Activated T-cell treated with anti-CD3 and anti-CD28 coated beads, Interleukin-2, amount 50 U/mL, for 4 hours (primary cell): ENCODE data around the gene MKLN1. TPM values are rescaled to one million over a fixed set of nuclear protein-coding genes. Genes with fewer than 3 reads are reported as not detected.
"Not testable (repeated sequence)": the region's sequence is repeated elsewhere in the genome, so short reads cannot be mapped to it uniquely, and the experiment has no call there.

Source experiments
- ATAC-seq, 2 donors: fragments of 200-7000 bp; cut with Tn5 transposase; one replicate each; pipeline ENCODE4 v1.10.0; 2021
- DNase-seq: peaks from one replicate; pipeline ENCODE4 v3.0.0-alpha.2; 2020
- H3K27me3 Mint-ChIP-seq: one replicate; pipeline ENCODE4 v1.8.0; 2021; ENCODE audit warnings: low read depth, mixed read lengths
- H3K36me3 Mint-ChIP-seq: one replicate; pipeline ENCODE4 v1.8.0; 2022; ENCODE audit warnings: mixed read lengths; ENCODE audit not compliant: insufficient read depth
- H3K4me1 Mint-ChIP-seq: one replicate; pipeline ENCODE4 v1.8.0; 2021; ENCODE audit warnings: low read depth, mixed read lengths
- H3K4me3 Mint-ChIP-seq: one replicate; pipeline ENCODE4 v1.8.0; 2021; ENCODE audit warnings: mild to moderate bottlenecking, moderate library complexity, mixed read lengths
- H3K9me3 Mint-ChIP-seq: one replicate; pipeline ENCODE4 v1.8.0; 2021; ENCODE audit warnings: mixed read lengths
- total RNA-seq, 3 donors: library from RNA; stranded (reverse); gene quantifications; one replicate each; pipeline ENCODE4 v1.2.1, GENCODE V29; 2021

MKLN1 gene
- total RNA-seq, 3 donors from 2014 or later, result 26.7 to 29.6 (median 28.8) TPM

DNA sequence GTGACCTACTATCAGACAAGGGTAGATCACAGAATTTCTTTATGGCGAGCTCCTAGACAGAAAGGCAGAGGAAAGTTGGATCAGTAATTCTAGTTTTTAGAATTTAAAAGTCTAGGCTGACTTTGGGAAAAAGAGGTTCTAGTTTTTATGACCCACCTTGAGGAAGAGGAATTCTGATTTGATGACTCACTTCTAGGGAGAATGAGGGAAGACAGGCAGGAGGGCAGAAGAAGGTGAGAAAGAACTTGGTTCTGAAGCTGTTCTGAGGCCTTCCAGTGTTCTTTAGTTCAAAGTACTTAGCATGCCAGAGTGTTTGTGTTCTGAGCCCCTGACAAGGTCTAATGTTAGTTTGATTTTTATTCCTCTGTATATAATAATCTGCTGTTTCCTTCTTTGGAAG is 131.6 kb downstream of the MKLN1 start:
- DNase-seq (no peak), ATAC-seq (no peak)
- H3K36me3 Mint-ChIP-seq, result peaks cover 35% of the 10 kb centered on the region
- H3K9me3 Mint-ChIP-seq, result no peaks in the 10 kb centered on the region
- no peaks in the 10 kb centered on the region for H3K27me3 Mint-ChIP-seq
- no peaks in the 10 kb centered on the region for H3K4me1 Mint-ChIP-seq
- no peak overlapping the region for H3K4me3 Mint-ChIP-seq

DNA sequence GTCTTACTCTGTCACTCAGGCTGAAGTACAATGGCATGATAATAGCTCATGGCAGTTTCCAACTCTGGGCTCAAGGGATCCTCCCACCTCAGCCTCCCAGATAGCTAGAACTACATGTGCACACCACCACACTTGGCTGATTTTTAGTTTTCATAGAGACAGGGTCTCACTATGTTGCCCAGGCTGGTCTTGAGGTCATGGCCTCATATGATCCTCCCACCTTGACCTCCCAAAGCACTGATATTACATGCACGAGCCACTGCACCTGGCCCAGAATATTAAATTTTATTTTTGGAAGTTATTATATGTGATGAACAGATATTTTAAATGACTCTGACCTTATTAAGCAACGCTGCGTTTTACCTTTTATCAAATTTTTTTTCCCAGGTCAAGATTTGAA is 134.4 kb downstream of the MKLN1 start:
- H3K4me3 Mint-ChIP-seq, result no peak overlapping the region
- DNase-seq (no peak), ATAC-seq (no peak)
- H3K27me3 Mint-ChIP-seq, result no peaks in the 10 kb centered on the region
- H3K9me3 Mint-ChIP-seq, result no peaks in the 10 kb centered on the region
- H3K4me1 Mint-ChIP-seq, result no peaks in the 10 kb centered on the region
- H3K36me3 Mint-ChIP-seq, result peaks cover 32% of the 10 kb centered on the region

DNA sequence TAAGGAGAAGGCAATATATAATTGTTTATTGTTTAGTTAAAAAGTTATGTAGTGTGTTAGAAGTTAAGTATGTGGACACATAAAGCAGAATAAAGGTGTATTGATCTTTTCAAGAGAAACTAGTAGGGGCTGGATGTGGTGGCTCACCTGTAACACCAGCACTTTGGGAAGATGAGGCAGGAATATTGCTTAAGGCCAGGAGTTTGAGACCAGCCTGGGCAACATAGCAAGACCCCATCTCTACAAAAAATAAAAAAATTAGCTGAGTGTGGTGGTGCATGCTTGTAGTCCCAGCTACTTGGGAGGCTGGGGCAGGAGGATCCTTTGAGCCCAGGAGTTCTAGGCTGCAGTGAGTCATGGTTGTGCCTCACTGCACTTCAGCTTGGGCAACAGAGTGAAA is 135.0 kb downstream of the MKLN1 start:
- H3K36me3 Mint-ChIP-seq, result peaks cover 36% of the 10 kb centered on the region
- ATAC-seq, H3K4me1 Mint-ChIP-seq: not testable (repeated sequence)

DNA sequence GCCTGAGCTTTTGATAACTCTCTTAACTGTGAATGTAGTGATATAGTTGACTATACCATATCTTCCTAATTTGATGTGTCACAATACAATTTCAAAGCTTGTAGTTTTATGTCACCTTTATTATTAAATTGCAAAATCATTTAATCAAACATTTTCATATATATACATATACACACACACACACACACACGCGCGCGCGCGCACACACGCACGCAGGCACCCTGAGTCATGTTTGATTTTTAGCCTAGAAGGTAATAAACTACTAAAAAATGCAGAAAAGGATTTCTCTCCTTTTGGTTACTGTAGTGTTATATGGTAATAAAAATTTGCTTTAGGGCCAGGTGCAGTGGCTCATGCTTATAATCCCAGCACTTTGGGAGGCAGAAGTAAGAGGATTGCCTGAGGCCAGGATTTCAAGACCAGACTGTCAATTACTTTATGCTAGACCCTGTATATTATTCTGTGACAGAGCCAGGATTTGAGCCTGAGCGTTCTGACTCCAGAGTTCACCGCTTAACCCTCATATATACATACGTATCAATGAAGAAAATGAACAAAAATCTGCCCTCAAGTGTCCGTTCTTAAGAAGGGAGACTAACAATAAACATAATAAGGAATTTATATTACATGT is 139.2 kb downstream of the MKLN1 start:
- Mint-ChIP-seq H3K9me3 (no peaks in the 10 kb centered on the region), H3K4me3 (no peak overlapping the region), H3K4me1 (no peaks in the 10 kb centered on the region), H3K36me3 (peaks cover 52% of the 10 kb centered on the region), H3K27me3 (no peaks in the 10 kb centered on the region)
- ATAC-seq (no peak), DNase-seq (no peak)

More for the DNA sequence above, 135.0 kb downstream of the MKLN1 start:
- not testable (repeated sequence) for DNase-seq, H3K9me3 Mint-ChIP-seq, H3K27me3 Mint-ChIP-seq, H3K4me3 Mint-ChIP-seq

DNA sequence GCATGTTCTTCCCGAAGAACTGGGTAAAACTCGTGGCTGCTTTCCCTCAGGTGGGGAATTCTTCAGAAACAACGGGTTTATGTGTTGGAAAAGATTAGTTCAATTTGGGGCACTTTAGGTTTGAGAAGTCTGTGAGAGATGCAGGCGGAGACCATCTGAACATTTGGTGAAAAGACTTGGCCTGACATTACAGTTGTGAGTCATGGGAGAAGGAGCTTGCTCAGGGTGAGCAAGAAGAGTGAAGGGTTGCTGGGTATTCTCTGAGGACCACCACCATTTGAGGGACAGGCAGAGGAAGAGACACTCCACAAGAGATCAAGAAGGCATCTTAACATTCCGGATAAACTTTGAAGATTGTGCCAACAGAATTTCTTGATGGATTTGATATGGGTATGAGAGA is 140.1 kb downstream of the MKLN1 start:
- DNase-seq (no peak), ATAC-seq (no peak)
- Mint-ChIP-seq H3K4me1 (no peaks in the 10 kb centered on the region), H3K4me3 (no peak overlapping the region), H3K9me3 (no peaks in the 10 kb centered on the region), H3K36me3 (peaks cover 51% of the 10 kb centered on the region), H3K27me3 (no peaks in the 10 kb centered on the region)

DNA sequence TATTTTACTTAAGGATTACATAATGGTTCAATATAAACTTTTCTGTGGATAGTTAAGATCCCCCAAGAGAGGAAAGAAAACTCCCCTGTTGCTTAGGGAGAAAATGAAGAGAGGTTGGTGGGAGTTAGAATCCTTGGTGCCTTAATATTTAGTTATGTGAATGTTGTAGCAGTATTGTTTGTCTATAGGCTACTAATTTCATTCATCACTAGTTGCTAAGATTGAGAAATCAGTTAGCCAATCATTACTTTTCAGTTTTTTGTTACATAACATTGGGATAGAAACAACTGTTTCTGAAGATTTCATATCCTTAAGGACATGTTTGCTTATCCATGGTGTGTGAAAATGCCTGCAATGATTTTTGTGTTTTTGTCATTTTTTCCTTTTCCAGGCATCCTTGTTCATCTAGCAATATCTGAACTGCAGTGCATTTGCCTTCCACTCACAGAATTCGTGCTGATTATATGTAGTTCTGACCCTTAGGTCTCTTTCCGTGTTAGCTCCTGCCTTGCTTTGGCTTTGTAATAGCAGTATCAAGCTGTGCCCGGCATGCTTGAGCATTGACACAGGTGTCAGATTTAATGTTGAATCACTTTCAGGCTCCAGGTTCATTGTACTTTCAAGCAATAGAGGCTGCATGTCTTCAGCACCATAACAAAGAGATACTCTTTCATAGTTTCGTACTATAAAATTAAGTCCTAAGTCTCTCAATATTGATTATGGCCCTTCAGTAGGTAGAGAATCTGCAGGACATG is 143.8 kb downstream of the MKLN1 start:
- DNase-seq (no peak), ATAC-seq (no peak)
- H3K36me3 Mint-ChIP-seq, result peaks cover 52% of the 10 kb centered on the region
- no peaks in the 10 kb centered on the region for H3K9me3 Mint-ChIP-seq
- H3K4me3 Mint-ChIP-seq, result no peak overlapping the region
- H3K27me3 Mint-ChIP-seq, result no peaks in the 10 kb centered on the region
- H3K4me1 Mint-ChIP-seq, result no peaks in the 10 kb centered on the region

GRCh38 chr7:131476740-131477139 is 149.1 kb downstream of the MKLN1 start:
- H3K27me3 Mint-ChIP-seq, result no peaks in the 10 kb centered on the region
- H3K4me1 Mint-ChIP-seq, result no peaks in the 10 kb centered on the region
- ATAC-seq (no peak), DNase-seq (no peak)
- no peaks in the 10 kb centered on the region for H3K9me3 Mint-ChIP-seq
- H3K4me3 Mint-ChIP-seq, result no peak overlapping the region
- H3K36me3 Mint-ChIP-seq, result peaks cover 25% of the 10 kb centered on the region

- DNase-seq, result no peak
- Mint-ChIP-seq H3K4me3 (no peak overlapping the region), H3K9me3 (no peaks in the 10 kb centered on the region), H3K27me3 (no peaks in the 10 kb centered on the region), H3K36me3 (peaks cover 8% of the 10 kb centered on the region), H3K4me1 (no peaks in the 10 kb centered on the region)
- no peak for ATAC-seq
These were observed 153.0 kb downstream of the MKLN1 start for GRCh38 chr7:131480384-131481315.

- H3K27me3 Mint-ChIP-seq, result no peaks in the 10 kb centered on the region
- DNase-seq (no peak), ATAC-seq (no peak)
- no peak overlapping the region for H3K4me3 Mint-ChIP-seq
- no peaks in the 10 kb centered on the region for H3K4me1 Mint-ChIP-seq
- peaks cover 6% of the 10 kb centered on the region for H3K36me3 Mint-ChIP-seq
- H3K9me3 Mint-ChIP-seq, result no peaks in the 10 kb centered on the region
These were observed 155.1 kb downstream of the MKLN1 start for GRCh38 chr7:131482800-131483199.

- no peak for ATAC-seq
- Mint-ChIP-seq H3K27me3 (no peaks in the 10 kb centered on the region), H3K36me3 (peaks cover 8% of the 10 kb centered on the region), H3K4me3 (no peak overlapping the region), H3K4me1 (no peaks in the 10 kb centered on the region), H3K9me3 (no peaks in the 10 kb centered on the region)
- DNase-seq, result no peak
These were observed 155.9 kb downstream of the MKLN1 start for GRCh38 chr7:131483586-131483985.

DNA sequence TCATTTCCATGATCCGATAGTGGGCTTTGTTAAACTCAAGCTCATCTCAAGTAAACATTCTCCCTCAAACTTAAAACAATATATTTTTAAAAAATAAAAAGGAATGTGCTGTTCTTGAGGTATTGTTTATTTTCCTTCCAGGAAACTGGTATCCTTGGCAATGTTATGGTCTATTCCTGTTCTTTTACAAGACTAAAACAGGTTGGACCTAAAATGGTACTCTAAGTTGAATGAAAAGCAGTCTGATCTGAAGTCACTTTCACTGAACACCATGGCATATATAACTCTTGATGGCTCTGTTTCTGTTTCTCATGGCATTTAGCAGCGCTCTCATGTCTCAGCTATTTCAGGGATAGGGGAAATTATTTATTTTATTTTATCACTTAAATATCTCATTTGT is 158.7 kb downstream of the MKLN1 start:
- Mint-ChIP-seq H3K9me3 (no peaks in the 10 kb centered on the region), H3K36me3 (peaks cover 7% of the 10 kb centered on the region), H3K4me3 (no peak overlapping the region), H3K27me3 (no peaks in the 10 kb centered on the region), H3K4me1 (no peaks in the 10 kb centered on the region)
- DNase-seq (no peak), ATAC-seq (no peak)

- Mint-ChIP-seq H3K27me3 (no peaks in the 10 kb centered on the region), H3K36me3 (peaks cover 8% of the 10 kb centered on the region), H3K9me3 (no peaks in the 10 kb centered on the region), H3K4me3 (no peak overlapping the region), H3K4me1 (no peaks in the 10 kb centered on the region)
- ATAC-seq (no peak), DNase-seq (no peak)
These were observed 159.5 kb downstream of the MKLN1 start for GRCh38 chr7:131487217-131487616.

GRCh38 chr7:131488361-131488760 is 160.7 kb downstream of the MKLN1 start:
- Mint-ChIP-seq H3K9me3 (no peaks in the 10 kb centered on the region), H3K27me3 (no peaks in the 10 kb centered on the region), H3K36me3 (peaks cover 8% of the 10 kb centered on the region), H3K4me1 (no peaks in the 10 kb centered on the region), H3K4me3 (no peak overlapping the region)
- no peak for ATAC-seq
- no peak for DNase-seq

DNA sequence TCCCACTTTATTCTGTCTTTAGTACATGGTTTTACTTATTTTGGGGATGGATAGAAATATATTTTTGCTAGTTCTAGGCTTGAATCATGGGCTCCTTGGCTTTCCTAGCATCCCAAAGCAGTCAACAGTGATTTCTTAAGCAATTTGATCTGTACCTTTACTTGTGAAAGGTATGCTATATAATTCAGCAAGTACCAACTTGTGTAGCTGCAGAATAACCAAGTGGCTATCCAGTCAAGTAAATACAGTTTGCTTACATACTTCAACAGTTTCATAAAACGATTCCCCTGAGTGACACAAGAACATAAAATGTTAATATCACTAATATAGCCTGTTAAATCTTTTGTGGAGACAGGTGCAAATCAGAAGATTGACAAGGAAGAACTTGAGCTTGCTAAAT is 161.5 kb downstream of the MKLN1 start:
- H3K9me3 Mint-ChIP-seq, result no peaks in the 10 kb centered on the region

More for the DNA sequence above, 161.5 kb downstream of the MKLN1 start:
- Mint-ChIP-seq H3K27me3 (no peaks in the 10 kb centered on the region), H3K36me3 (peaks cover 8% of the 10 kb centered on the region), H3K4me1 (no peaks in the 10 kb centered on the region), H3K4me3 (no peak overlapping the region)
- DNase-seq, result no peak
- no peak for ATAC-seq
